Activated CD4-positive, alpha-beta T cell treated with anti-CD3 and anti-CD28 coated beads, Interleukin-2, Interleukin-6, amounts not matched to agents 100 ng/mL and 50 ng/mL, durations not matched to agents 16 hours and 8 hours (primary cell): ENCODE results near the gene AJAP1.
"Not testable (repeated sequence)": the region's sequence is repeated elsewhere in the genome, so short reads cannot be mapped to it uniquely, and the experiment has no call there.

Experiments used
- DNase-seq: peaks from one replicate; pipeline ENCODE4 v3.0.0-alpha.2; 2020

AJAP1 gene

DNA sequence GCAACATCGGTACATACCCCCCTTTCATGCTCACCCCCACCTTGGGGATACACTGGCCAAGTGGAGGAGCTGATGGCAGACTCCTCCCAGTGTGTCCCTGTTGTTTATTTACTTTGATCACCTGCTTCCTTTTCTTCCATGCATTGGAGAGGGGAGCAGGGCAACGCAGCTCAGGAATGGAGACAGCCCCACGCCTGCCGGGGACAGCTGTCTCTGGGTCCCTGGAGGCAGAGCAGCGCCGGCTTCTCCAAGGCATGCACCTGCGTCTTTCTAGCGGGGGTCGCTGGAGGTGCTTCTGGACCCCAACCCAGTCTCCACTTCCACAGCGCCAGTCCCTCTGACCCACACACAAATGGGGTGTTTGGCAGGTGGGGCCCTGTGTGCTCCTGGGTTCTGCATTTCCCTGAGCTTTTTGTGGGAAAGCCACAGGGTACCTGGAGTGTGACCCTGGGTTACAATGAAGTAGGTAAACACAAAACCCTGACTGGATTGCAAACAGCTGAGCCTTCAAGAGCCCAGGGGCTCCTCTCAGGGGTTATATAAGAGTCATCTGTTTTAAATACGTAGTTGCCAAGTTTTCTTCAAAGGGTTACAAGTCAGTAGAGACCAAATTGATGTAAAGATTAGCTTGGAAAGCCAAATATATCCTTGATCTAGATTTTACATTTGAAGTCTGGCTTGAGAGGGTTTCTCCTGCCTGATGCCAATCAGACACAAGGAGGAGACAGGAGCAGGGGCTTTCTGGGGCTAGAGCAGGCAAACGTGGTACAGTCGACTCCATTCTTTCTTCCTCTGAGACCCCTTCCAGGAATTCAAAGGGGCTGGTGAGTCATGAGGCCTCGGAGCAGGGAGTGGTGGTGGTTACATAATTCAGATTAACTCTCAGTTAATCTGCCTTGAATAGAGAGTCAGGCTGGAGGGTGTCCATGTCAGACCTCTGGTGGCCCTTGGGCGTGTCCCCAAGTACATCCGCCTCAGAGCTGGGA is 4.5 kb downstream of the AJAP1 start:
- DNase-seq = no peak

DNA sequence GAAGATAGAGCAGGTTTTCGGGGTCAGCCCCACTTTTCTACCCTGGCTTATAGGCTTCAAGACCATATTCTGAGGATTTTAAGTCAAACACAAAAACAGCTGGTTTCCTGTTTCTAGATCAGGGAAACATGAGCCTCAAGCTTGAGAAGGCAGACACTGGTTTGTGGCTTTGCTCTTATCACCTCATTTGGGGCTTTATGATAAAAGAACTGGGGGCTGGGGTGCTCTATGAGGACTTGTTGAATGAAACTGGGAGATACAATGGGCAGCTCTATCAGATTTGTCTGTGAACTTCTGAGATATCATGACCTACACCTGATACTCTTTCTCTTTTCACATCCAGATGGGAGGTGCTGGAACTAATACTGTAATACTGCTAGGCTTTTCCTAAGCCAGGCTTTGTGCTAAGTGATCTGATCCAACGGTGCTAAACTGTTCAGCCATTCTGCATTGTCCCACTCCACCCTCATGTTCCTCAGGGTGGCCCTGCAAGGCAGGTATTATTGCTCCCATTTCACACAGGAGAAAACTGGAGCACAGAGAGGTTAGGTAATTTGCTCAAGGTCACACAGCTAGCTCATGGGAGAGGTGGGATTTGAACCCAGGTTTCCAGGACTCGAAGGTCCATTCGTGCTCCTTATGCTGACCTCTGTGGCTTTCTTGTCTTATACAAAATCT is 6.6 kb downstream of the AJAP1 start:
- no peak for DNase-seq

DNA sequence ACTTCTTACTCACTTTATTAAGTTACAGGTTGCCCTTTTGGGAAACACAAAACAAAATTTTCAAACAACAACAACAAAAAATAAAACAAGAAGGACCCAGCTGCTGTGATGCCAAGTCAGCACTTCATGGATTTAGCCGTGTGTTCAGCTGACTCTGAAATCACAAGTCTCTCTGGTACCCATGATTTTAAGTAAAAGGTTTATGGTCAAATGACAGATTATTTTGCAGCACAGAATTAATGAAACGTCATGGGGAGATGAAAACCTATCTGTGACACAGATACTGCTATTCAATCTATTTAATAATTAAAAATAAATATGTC is 7.1 kb downstream of the AJAP1 start:
- no peak for DNase-seq

DNA sequence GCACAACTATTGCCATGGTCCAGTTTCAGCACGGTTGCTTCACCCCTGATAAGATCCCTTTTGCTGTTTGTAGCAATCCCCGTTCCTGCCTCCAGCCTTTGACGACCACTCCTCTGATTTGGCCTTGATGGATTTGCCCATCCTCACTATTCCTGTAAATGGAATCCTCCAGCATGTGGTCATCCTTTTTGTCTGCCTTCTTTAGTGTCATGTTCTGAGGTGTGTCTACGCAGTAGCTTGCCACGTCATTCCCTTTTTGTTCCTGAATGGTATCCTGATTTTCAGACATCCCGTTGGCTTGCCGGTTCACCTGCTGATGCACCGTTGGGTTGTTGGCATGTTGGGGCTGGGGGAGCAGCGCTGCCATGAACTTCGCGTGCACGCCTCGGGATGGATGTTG is 7.8 kb downstream of the AJAP1 start:
- no peak for DNase-seq

DNA sequence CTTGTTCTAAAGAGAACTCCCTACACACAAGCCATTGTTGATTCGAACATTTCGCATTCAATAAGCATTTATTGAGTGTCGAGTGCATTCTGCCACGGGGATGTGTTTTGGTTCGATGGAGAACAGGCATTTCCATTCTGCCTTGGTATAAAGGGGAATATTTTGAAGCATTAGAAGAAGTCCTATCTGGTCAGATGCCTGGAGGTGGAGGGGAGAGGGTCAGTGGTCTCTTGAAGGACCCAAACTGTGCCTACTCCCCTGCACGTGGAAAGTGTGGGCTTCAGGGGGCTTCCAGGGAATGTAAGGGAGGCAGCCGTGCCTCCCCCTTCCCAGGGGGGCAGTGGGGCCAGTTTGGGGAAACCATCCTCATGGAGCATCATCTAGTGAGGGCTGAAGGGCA is 8.3 kb downstream of the AJAP1 start:
- DNase-seq = no peak

DNA sequence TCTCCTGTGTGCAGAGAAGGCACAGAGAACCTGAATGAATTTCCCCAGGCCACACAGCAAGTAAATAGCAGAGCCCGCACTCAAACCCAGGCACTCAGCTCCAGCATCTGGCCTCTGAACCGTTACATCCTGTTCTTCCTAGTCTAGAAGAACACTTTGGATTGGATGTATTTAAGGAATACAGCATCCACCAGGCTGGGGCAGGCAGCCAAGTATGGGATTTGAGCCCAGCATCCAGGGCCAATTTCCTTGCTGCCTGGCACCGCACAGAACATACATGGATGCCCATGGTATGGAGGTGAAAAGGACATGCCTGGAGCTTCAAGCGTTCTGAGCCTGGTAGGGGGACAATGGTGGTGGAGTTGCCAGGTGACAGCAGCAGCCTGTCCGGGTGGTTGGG is 9.7 kb downstream of the AJAP1 start:
- DNase-seq = no peak

DNA sequence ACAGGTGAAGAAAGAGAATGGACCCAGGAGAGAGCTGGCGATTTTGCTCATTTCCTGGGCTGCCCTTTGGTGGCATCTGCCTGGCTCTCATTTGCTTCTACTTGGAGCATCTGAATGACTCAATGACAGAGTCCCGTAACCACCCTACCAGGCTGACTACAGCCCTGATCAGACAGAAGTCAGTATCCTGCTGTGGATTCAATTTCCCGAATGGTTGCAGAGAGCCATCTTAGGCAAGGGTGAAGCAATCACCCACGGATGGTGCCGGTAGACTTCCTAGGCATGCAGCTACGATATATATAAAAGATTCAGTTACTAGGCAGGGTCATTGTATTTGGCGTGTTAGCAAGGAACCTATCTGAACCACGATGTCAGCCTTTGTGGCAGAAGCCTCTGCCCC is 10.2 kb downstream of the AJAP1 start:
- DNase-seq = no peak

DNA sequence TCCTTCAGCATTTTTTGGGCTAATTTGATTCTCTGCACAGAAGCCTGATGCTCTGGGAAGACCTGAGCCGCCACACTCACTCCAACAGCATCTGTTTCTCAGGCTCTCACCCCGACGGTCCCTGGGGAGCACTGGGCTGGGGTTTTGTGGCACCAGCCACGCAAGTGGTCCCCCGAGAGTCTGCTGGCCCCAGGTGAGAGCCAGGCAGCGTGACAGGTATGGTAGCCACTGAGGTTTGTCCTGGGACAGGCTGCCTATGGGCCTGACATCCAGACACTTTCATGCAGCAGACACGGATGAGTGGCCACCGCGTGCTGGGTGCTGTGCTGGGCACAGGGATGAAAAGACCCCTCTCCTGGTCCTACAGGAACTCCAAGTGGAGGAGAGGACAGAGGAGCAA is 11.0 kb downstream of the AJAP1 start:
- no peak for DNase-seq

DNA sequence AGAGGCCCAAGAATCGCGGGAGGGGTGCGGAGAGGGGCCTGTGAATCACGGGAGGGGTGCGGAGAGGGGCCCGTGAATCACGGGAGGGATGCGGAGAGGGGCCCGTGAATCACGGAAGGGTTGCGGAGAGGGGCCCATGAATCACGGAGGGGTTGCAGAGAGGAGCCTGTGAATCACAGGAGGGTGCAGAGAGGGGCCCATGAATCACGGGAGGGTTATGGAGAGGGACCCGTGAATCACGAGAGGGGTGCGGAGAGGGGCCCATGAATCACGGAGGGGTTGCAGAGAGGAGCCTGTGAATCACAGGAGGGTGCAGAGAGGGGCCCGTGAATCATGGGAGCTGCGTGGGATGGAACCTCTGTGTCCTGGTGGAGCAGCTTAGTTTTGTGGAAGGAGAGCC is 12.3 kb downstream of the AJAP1 start:
- not testable (repeated sequence) for DNase-seq

DNA sequence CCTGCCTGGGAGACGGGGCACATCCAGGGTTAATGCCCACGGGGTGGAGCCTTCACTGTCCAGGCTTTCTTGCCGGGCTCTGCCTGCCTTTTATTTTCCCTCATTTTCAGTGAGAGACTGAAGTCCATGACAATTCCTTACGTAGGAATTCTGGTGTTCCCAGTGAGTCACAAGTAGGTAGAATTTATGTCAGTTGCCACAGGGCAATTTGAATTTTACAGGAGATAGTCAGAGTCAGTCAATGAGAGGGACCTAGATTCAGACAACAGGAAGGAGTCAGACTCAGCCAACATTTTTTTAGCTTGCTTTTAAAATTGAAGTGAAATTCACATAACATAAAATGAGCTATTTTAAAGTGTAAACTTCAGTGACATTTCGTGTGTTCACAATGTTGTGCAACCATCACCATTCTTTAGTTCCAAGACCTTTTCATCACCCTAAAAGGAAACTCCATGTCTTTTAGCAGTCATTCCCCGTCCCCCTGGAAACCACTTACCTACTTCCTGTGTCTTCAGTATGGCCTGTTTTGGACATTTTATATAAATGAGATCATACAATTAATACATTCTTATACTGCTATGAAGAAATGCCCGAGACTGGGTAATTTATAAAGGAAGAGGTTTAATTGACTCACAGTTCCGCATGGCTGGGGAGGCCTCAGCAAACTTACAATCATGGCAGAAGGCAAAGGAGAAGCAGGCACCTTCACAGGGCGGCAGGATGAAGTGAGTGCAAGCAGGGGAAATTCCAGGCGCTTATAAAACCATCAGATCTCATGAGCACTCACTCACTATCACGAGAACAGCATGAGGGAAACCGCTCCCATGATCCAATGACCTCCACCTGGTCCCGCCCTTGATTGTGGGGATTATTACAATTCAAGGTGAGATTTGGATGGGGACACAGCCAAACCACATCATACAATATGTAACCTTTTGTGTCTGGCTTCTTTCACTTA is 14.6 kb downstream of the AJAP1 start:
- no peak for DNase-seq

DNA sequence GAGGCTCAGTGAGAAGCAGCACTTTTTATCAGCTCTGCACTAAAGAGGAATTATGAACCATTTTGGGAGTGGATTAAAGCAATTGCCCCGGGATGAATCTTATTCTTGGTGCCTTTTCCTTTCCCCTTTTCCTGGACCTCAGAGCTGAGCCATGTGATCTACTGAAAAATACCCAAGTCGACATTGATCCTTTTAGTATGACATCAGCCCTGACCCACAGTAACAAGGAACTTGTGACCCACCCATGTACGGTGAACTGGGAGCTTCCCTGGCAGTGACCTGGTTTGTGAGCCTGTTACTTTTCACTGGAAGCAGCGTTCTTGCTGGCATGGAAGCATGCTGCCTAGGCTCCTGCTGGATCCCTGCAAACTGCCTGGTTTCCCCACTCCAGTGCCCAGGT is 15.9 kb downstream of the AJAP1 start:
- no peak for DNase-seq

DNA sequence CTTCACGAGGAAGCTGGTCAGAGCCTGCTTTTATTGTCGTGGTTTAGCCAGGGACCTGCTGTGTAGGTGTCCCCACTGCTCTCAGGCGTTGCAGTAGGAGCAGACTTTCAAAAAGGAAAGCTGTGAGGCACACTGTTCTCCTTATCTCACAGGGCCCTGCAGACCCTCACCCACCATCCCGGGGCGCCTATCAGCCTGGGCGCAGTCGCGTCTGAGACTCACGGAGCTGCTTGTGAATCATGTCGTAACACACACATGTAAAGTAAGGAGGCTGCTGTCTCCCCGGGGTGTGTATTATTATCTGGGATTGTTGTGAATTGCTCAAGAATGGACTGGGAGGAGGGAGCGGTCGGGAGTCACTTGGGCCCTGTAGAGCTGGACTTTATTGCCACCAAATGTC is 17.4 kb downstream of the AJAP1 start:
- no peak for DNase-seq

DNA sequence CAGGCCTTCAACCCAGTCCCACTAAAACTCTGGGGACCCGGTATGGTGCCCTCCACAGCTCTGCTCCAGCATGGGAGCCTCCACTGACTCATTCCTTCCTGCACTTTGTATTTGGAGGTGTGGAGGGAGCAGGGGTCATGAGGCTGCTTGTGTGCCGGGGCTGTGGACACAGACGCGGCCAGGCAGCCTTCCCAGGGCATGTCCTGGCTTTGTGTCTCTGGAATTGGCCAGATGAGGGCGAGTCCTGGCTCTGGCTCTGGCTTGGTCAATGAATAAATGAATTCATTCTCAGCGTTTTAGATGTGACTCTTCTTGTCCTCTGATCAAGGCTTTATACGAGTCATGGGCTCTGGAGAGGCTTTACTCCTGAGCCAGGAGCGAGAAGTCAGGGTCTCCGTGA is 19.1 kb downstream of the AJAP1 start:
- DNase-seq = no peak

DNA sequence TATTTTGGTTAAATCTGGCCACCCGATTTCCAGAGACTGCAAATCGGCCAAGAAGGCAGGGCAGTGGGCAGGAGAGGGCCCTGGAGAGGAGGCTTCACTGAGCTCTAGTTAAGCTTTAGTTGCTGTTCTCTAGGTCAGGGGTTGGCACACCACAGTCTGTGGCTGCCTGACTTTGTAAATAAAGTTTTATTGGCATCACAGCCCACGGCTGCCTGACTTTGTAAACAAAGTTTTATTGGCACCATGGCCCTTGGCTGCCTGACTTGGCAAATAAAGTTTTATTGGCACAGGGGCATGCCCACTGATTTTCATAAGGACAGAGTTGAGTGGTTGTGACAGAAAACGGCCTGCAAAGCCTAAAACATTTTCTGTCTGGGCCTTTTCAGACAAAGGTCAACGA is 19.7 kb downstream of the AJAP1 start:
- no peak for DNase-seq

DNA sequence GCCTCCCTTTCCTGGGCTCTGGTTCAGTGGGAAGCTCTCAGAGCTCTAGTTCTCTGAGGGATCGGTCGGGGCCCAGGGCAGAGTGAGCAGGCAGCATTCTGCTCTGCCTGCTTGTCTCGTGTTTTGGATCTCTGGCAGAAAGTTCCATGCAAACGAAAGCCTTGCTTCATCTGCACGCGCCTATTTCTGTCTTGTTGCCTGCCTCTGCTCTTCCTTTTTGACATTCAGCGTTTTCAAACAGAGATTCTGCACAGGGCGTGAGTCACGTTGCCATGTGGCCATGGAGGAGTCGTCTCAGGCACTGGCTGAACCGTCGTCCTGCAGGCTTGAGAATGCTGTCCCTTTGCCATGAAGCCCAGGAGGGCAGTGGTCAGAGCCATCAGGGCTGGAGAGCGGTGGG is 20.3 kb downstream of the AJAP1 start:
- no peak for DNase-seq

DNA sequence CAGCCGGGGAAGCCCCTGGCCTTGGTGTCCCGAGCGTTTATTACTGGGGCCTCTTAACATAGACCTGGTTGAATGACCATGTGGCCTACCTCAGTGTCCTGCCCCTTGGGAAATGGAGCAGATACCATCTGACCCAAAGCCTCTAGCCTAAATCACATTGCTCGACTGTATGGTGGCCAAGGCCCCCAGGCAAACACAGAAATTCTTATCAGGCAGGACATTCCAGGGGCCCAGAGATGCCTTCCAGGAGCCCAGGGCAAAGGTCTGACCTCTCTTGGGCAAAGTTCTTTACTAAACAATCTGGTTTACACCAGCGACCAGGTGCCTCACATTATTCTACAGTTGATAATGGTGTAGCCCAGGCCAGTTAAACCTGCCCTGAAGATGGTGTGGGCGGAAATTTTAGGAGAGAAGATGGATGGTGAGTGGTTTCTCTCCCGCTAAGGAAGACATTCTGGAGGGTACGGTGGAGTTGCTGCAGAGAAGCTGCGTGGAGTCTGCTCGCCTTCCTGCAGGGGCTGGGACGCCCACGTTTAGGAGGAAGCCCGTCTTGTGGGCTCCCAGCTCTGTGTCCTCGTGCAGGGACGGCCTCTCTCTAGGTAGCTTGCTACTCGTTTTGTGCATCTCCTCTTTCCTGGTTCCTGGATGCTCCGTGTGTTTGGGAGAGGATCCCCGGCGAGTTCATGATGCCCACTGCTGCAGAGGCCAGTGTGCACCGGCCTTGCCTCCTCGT is 21.2 kb downstream of the AJAP1 start:
- no peak for DNase-seq

DNA sequence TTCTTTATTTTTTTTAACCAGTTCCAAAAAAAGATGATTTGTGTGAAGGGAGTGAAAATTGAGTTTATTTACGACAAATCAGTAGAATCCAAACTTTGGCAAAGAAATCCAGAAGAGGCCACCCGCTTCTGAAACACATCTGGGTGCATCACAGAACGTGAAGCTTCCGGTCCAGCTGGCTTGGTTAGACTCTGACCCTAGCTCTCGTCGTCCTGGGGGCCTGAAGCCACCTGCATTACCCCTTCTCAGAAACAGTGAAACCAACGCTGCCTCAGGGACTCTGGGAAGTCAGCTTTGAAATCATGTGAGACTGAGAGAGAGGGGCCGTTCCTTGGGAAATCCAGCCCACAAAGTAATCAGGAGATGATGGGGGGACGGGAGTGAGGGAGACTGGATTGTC is 21.8 kb downstream of the AJAP1 start:
- DNase-seq = no peak

DNA sequence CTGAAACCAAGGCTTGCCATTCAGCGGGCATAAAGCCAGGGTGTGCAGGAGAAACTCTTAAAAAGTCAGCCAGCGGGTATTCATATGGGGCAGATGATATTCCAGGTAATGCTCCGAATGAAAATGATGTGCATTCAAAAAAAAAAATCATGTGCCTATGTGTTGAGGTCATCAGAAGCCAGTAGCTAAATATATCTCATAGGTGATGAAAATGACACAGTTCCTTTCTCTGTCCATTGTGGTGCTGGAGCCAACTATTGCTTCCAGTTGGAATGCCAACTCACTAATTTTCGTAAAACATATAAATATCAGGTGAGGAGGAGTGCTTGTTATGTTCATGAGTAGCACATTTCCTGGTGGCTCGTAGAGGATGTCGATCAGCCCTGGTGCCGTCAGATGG is 23.2 kb downstream of the AJAP1 start:
- no peak for DNase-seq

DNA sequence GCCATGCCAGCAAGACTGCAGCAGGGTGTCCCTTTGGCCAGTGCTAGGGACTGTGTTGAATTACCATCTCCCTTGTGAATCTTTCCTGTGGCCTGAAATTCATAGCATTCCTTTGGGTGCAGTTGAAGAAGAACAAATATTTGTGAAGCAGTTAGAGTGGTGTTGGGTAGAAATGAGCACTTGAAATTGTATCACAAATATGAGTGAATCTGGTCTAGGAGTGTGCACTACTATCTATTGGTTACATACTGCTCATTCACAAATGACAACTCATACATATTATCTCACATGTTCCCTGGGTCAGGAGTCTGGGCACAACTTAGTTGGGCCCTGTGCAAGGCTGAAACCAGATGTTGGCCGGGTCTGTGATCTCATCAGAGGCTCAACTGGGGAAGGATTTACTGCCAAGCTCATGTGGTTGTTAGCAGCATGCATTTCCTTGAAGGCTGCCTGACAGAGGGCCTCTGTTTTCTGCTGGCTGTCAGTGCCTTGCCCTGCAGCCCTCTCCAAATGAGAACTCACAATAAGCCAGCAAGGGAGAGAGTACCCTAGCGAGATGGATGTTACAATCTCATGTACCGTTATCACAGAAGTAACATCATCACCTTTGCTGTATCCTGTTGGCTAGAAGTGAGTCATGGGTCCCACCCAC is 23.8 kb downstream of the AJAP1 start:
- no peak for DNase-seq

DNA sequence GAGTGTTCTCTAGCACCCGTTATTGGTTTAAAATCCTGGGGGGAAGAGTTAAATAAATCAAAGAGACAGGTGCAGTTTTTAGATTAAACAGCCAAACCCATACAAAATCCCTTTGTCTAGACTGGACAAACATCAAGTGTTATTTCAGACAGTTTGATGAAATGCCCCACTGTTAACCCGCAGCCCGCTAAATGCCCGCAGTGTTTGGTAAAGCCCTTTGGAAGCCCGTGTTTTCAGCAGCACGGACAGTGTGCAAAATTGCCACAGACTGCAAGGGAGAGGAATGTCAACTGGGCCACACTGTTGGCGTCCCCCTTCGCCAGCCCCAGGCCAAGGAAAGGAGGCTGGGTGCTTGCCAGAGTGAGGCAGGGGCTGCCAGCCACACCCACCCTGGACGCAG is 26.6 kb downstream of the AJAP1 start:
- DNase-seq = no peak

DNA sequence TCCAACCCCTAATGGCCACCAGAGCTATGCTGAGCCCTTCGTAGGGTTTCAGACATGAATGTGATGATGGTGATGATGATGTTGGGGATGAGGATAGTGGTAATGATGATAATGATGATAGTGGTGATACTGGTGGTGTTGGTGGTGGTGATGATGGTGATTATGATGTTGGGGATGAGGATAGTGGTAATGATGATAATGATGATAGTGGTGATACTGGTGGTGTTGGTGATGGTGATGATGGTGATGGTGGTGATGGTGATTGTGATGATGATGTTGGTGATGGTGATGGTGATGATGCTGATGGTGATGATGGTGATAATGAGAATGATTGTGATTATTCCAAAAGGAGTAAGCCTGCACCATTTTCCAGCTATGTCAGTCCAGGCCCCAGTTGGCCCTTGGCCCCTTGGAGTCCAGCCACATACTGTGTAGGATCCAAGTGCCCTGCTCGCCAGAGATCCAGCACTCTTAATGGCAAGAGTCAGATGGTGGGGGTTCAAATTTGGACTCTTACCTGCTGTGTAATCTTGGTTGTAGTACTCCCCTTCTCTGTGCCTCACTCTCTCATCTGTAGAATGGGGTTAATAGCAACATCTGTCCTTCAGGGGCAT is 28.3 kb downstream of the AJAP1 start:
- no peak for DNase-seq

DNA sequence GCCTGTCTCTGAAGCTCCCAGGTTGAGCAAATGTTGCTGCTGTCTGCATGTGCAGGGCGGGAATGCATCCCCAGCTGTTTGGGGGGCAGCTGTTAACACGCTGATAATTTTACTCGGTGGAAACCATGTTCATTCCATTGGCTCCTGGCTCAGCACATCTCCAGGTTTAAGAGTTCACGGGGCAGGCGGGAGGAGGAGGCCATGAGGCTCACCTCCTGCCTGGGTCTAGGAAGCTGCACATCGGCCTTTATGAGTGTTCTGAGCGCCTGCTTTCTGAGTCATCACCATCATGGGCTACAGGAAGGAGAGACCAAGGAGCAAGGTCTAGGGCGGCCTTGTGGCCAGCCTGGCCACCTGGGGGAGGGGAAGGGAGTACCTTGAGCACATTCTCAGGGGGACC is 29.7 kb downstream of the AJAP1 start:
- no peak for DNase-seq
